HG02885 (cell line): Measurements from ENCODE around the gene LDLRAD4.
A peak's percentile ranks its signal among the peaks of the same experiment; 100 is the strongest.

Source experiments
- ATAC-seq: cut with Tn5 transposase; IDR thresholded peaks from one replicate; pipeline ENCODE4 v1.9.1; 2021; ENCODE audit warnings: mild to moderate bottlenecking; ENCODE audit not compliant: unreplicated experiment, poor library complexity

The LDLRAD4 gene

GRCh38 chr18:13491138-13491537 is 272.6 kb downstream of the LDLRAD4 start:
- ATAC-seq: no peak

GRCh38 chr18:13492314-13492713 is 273.8 kb downstream of the LDLRAD4 start:
- ATAC-seq: no peak

GRCh38 chr18:13493079-13493478 is 274.5 kb downstream of the LDLRAD4 start:
- no peak for ATAC-seq

DNA sequence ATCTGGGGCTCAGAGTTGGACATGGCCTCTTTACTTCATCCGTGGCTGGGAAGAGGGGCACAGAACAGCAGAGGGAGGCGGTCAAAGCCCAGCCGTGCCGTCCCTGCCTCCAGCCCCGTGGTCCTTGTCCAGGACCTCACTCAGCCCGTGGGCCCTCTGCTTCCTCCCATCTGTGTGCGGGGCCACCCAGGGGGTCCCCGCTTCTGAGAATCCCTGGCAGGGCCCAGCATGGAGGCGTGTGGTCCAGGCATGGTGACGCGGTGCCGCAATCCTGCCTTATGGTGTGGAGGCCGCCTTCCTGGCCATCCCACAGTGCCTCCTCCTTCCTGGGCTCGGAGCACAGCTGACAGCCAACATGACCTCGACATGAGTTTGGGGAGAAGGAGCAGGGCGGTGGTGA is 275.2 kb downstream of the LDLRAD4 start:
- no peak for ATAC-seq

DNA sequence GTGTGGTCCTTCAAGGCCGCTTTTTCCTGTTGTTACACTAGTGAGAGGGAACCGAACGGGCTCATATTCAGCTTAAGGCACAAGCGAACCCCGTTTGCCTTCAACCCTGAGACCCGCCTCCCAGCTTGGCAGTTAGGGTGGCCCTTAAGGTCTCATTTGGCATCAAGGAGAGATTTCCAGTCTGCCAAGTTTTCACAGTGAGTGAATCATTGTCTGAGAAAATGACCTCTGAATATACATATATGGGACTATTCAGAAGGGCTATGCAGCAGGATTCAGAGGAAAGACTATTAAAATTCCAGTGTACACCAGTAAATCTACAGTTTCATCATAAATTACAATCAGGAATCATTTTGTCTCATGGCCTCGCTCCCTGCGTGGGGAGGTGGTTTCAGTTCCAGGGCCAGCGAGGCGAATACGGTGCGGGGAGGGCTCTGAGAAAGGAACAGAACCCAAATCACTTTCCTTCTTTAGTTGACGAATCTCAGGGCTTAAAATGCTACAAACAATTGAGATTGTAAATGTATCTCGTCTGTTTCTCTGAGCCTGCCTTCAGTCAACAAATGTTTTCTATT is 276.4 kb downstream of the LDLRAD4 start:
- ATAC-seq: no peak

DNA sequence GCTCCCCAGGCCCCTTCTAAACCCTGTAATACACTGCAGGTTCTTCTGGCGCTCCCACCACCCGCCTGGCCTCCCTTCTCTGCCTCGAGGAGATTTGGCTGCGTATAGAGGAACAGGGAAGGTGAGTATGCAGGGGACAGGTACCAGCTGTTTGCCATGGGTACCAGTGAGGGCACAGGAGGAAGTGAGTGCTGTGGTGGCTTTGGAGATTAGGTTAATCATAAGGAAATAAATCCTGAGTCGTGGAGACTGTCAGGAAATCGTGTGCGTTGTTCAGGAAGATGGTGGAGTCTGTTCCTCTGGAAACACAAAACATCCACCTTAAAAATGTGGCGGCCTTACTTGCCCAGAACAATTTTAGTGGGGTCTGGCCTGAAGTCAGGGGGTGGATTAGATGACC is 277.4 kb downstream of the LDLRAD4 start:
- ATAC-seq: no peak

GRCh38 chr18:13496691-13497281 is 278.2 kb downstream of the LDLRAD4 start:
- no peak for ATAC-seq

- no peak for ATAC-seq
Measured at GRCh38 chr18:13499803-13500202, 281.2 kb downstream of the LDLRAD4 start.

DNA sequence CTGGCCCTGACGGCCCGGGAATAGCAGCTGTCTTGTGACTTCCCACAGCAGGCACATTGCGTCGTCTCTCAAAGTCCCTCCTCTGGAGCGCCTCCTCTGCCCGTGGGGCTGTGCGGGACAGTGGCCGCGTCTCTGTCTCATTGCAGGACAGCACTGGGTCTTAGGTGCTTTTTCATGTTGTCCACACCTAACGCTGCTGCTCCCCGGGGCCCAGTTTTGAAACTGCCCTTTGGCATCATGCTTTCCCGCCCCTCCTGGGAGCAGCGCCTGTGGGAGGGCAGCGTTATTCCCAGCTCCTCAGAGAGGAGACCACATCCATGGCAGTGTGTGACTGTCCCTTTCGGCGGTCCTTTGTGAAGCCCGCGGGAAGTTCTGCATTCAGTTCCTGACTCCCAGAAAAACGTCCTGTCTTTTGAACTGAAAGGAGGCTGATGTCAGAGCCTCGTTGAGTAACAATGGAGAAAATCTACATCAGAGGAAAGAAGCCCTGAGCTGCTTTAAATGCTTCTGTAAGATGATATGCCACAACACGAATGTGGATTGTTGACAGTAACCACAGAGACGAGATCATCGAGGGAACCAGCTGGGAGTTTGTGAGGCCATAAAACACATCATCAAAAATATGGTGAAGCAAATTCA is 281.8 kb downstream of the LDLRAD4 start:
- no peak for ATAC-seq

DNA sequence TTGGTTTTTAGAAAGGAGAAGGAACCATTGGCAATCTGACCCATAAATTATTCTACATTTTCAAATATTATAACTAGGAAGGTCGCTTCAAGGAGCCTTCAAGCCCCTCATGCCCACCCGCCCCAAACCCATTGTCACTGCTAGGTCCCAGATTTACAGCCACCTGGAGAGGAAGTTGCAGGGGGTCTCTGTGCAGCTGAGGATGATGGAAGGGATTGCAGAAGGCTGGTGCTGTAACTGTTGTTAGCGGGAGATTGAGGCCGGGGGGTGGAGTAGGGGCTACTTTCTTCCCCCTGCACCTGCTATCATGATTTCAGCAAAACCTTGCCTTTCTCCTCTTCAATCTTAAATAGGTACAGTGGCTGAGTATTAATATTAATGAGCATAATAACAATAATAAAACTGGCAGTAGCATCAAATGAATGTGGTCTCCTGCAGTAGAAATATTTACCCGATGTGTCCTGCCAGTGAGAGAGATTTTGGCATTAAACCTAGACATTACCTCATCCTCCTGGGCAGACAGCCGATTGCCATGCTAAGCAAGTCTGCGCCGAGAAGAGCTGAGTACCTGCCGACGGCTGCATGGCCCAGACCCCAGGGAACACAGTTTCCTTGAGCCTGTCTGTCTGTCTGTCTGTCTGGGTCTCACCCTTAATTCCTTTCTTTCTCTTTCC is 282.4 kb downstream of the LDLRAD4 start:
- no peak for ATAC-seq

GRCh38 chr18:13501543-13501887 is 283.0 kb downstream of the LDLRAD4 start:
- no peak for ATAC-seq

- peak; percentile 98 for ATAC-seq
Measured at GRCh38 chr18:13501891-13502290, 283.3 kb downstream of the LDLRAD4 start.

- ATAC-seq: no peak
Measured at GRCh38 chr18:13502585-13502984, 284.0 kb downstream of the LDLRAD4 start.

- ATAC-seq: no peak
Measured at GRCh38 chr18:13503836-13504235, 285.3 kb downstream of the LDLRAD4 start.

- ATAC-seq: no peak
Measured at GRCh38 chr18:13505780-13506345, 287.3 kb downstream of the LDLRAD4 start.

- ATAC-seq: no peak
Measured at GRCh38 chr18:13510594-13510993, 292.0 kb downstream of the LDLRAD4 start.

DNA sequence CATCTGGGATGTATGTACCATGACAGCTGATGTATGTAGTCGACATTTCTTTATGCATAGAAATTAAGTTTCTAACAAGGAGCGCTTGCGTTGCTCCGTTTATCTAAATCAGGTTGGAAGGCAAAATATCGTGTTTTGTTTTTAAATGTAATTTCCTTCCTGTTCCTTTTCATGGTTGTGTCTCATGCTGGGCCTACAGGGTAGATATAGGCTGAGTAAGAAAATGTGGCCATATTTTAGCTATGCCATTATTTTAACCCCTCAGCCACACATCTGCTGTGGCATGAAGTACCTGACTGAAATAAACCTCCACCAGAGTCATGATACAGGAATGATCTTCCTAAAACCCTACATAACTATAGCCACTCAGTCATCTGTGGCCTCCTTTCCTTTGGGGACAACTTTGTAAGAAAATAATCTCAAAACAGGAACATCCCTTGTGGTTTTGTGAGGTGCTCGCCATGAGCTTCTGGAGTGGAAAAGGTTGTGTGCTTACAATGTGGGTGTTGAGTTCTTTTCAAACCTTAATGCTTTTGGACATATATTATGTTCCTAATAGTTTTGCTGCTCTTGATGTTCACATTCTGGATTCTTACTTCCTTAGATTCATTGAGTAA is 293.5 kb downstream of the LDLRAD4 start:
- ATAC-seq: no peak

DNA sequence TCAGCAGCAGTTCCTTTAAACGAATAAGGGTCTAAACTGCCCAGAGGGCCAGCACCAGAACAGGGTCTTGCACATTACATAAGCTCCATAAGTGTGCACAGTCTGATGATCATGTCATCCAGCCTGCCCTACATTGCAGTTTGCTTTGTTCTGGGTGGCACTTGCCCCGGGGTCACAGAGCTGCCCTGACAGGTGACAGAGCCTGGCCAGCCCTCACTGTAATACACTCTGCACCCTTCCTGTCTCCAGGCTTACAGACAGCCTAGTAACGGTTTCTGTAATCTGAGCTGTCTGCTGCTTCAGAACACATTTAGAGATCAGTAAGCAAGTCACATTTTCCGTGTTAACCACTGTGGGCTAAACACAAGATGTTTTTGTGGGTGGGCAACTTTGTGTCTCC is 294.5 kb downstream of the LDLRAD4 start:
- ATAC-seq: no peak

DNA sequence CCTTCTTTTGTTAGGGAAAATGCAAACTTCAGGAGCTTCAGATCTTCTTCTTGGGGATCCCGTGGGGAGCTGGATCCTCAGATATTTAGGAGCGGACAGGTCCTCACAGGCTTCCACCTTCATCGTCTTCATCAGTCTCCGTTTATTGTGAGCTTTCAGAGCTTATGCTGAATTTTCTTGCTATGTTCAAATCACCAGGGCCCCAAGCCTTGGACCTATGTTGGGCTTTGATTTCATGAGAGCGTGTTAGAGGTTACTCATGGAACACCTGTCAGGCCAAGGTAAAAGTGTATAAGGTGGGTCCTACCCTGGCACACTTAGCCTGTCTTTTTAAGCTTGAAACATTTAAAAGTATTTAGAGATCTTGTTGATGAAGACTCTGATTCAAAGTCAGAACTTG is 294.9 kb downstream of the LDLRAD4 start:
- ATAC-seq: no peak

DNA sequence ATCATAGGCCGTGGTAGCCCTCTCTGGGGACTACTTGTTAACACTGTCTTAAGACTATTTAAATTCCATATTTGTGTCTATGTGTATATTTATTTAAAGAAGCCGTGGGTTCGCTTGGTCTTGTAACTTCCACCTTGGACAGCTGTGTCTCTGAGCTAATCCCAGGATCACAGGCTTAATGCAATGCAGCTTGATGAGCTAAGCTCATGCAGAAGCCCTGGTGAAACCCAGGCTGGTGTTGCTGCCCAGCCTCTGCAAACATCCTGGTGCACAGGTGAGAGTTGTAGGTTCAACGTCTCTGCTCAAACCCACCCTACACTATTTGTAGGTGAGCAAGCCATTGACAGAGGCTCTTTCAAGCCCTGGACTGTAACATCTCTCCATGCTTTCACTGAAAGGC is 296.0 kb downstream of the LDLRAD4 start:
- ATAC-seq: no peak

GRCh38 chr18:13516855-13517254 is 298.3 kb downstream of the LDLRAD4 start:
- no peak for ATAC-seq
